Measurements from ENCODE around the gene KRTAP4-7.
"Not testable (repeated sequence)": the region's sequence is repeated elsewhere in the genome, so short reads cannot be mapped to it uniquely, and the experiment has no call there.

- not testable (repeated sequence) for TF ChIP-seq CTCF, EZH2phosphoT487 (IDR thresholded peaks at IDR 0.05)
These were observed 21.4 kb downstream of the KRTAP4-7 start, which contains the start of gene KRTAP4-9 for GRCh38 chr17:41105347-41105746.
